WI38 (cell line): ENCODE data around the gene TRIM26.

ENCODE experiments used
- H3K4me3 ChIP-seq: 2 replicates; pipeline ENCODE4 v1.5.1; 2011; ENCODE audit warnings: low read depth, mild to moderate bottlenecking, control low read depth, low read length
- TF ChIP-seq, protein P1 (sequence below): IDR thresholded peaks from 2 replicates; pipeline ENCODE4 v1.5.1; 2012; ENCODE audit warnings: low read depth, mild to moderate bottlenecking, control low read depth, low read length

Gene TRIM26

GRCh38 chr6:30207619-30208295 is 5.4 kb downstream of the TRIM26 start:
- H3K4me3 ChIP-seq: no peak overlapping the region
- TF ChIP-seq, protein P1, sequence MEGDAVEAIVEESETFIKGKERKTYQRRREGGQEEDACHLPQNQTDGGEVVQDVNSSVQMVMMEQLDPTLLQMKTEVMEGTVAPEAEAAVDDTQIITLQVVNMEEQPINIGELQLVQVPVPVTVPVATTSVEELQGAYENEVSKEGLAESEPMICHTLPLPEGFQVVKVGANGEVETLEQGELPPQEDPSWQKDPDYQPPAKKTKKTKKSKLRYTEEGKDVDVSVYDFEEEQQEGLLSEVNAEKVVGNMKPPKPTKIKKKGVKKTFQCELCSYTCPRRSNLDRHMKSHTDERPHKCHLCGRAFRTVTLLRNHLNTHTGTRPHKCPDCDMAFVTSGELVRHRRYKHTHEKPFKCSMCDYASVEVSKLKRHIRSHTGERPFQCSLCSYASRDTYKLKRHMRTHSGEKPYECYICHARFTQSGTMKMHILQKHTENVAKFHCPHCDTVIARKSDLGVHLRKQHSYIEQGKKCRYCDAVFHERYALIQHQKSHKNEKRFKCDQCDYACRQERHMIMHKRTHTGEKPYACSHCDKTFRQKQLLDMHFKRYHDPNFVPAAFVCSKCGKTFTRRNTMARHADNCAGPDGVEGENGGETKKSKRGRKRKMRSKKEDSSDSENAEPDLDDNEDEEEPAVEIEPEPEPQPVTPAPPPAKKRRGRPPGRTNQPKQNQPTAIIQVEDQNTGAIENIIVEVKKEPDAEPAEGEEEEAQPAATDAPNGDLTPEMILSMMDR: no peak

GRCh38 chr6:30206799-30207618 is 6.2 kb downstream of the TRIM26 start:
- H3K4me3 ChIP-seq: no peak overlapping the region
- TF ChIP-seq, protein P1: no peak

DNA sequence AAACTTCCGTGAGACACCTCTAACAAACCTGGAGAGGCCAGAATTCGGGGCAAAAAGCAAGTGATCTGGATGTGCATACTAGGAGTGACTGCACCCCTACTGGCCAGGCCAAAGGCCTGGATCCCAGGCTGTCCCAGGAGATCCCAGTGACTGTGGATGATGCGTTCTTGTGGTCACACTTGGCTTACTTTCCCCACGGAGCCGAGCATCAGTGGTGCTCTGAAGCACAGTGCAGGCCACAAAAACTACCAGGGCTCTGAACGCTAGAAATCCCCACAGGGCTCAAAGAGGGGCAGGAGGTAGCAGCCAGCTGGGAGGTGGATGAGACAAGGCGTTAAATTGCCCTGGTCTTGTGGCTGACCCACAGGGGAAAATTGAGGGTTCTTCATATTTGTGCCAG is 7.1 kb downstream of the TRIM26 start:
- H3K4me3 ChIP-seq: no peak overlapping the region
- TF ChIP-seq, protein P1: no peak

DNA sequence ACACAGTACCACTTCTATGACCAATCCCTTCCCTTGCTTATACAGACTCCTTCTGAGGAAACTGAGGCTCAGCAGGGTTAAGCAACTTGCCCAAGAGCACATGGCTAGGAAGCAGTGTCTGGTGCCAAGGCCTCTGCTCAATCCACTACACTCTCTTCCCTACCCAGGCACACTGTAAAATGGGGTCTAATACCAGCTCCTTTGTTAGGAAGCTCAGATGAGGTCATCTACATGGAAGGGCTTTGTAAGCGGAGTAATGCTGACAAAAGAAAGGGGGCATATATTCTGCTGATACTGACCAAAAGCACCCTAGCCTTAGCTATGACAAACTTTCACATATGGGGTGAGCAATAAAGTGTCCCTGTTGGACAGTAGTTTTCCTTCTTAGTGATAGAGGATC is 9.1 kb downstream of the TRIM26 start:
- no peak overlapping the region for H3K4me3 ChIP-seq
- TF ChIP-seq, protein P1: no peak

- H3K4me3 ChIP-seq: no peak overlapping the region
- TF ChIP-seq, protein P1: no peak
Observed at GRCh38 chr6:30202366-30202765, 10.8 kb downstream of the TRIM26 start.

DNA sequence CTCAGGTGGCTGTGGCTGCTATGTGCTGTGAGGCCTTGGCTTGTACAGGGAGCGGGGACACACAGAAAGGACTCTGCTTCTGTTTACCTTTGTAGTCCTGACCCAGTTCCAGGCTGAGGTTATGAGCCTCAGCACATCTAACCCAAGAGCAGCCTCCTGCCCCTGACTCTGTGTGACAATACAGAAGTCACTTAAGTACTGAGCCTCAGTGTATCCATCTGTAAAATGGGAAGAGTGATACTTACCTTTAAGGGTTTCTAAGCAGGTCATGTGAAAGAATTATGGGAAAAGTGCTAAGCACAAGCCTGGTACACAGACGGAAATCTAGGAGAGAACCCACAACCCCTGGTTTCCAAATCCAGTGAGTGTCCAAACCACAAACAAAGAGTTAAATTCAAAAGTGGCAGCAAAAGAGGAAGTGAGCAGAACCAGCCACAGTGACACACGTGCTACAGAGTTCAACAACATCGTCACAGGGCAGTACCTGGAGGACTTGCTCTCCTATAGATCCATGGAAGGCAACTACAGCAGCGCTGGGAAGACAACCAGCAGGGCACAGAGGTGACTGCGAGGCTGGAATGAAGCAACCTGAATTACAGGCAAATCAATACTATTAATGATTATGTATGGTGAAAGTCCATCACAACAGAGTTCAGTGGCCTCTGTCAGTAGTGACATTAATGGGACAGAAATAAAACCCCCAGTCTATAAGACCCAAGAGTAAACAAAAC is 12.5 kb downstream of the TRIM26 start:
- no peak overlapping the region for H3K4me3 ChIP-seq
- TF ChIP-seq, protein P1: no peak
